Upper lobe of left lung (tissue), 6 donors: ENCODE results near the gene CFAP44. TPM values are rescaled to one million over a fixed set of nuclear protein-coding genes. Genes with fewer than 3 reads are reported as not detected.

Source experiments
- ATAC-seq, 2 donors: fragments of 200-7000 bp; cut with Tn5 transposase; one replicate each; pipeline ENCODE4 v1.9.1; 2022; ENCODE audit warnings: mild to moderate bottlenecking in 2 of 2, moderate library complexity in 2 of 2; ENCODE audit not compliant: low FRiP score in 2 of 2
- DNase-seq, 2 donors: peaks; one replicate each; pipeline ENCODE4 v3.0.0-alpha.2; 2019 to 2020
- H3K27ac ChIP-seq, 4 donors: fragments of 200-600 bp; sonication (generic); one replicate each; pipeline ENCODE4 v1.5.1; 2016 to 2019
- H3K27me3 ChIP-seq, 4 donors: fragments of 200-600 bp; sonication (generic); one replicate each; pipeline ENCODE4 v1.5.1; 2017 to 2019
- H3K36me3 ChIP-seq, 4 donors: fragments of 200-600 bp; sonication (generic); one replicate each; pipeline ENCODE4 v1.5.1; 2016 to 2019
- H3K4me1 ChIP-seq, 4 donors: fragments of 200-600 bp; sonication (generic); one replicate each; pipeline ENCODE4 v1.5.1; 2018 to 2019
- H3K4me3 ChIP-seq, 4 donors: fragments of 200-600 bp; sonication (generic); one replicate each; pipeline ENCODE4 v1.5.1; 2017 to 2019; ENCODE audit warnings: mild to moderate bottlenecking in 2 of 4, moderate library complexity in 1 of 4
- H3K9me3 ChIP-seq, 4 donors: fragments of 200-600 bp; sonication (generic); one replicate each; pipeline ENCODE4 v1.5.1; 2018 to 2019
- EP300 ChIP-seq, 4 donors: sonication (generic); formaldehyde crosslinking; IDR thresholded peaks; one replicate each; pipeline ENCODE4 v1.5.1; 2017; ENCODE audit warnings: antibody characterized with exemption in 4 of 4, control low read depth in 2 of 4
- POLR2A ChIP-seq, 4 donors: fragments of 450-650 bp; IDR thresholded peaks; one replicate each; pipeline ENCODE4 v1.5.1; 2016 to 2017; ENCODE audit warnings: antibody characterized with exemption in 4 of 4, mild to moderate bottlenecking in 2 of 4
- POLR2AphosphoS5 ChIP-seq, 2 donors: sonication (generic); formaldehyde crosslinking; IDR thresholded peaks; one replicate each; pipeline ENCODE4 v1.5.1; 2017; ENCODE audit warnings: antibody characterized with exemption in 2 of 2
- WGBS, 2 donors: methylation state at CpG; one replicate each; pipeline ENCODE4 v1.1.5; 2017 to 2018; 5-methylcytosine and 5-hydroxymethylcytosine counted together
- small RNA-seq, 4 donors: library from RNA; depleted of rRNA; stranded (forward); fragments of <200 nt; gene quantifications; one replicate each; pipeline ENCODE3, GENCODE V24; 2016
- total RNA-seq, 6 donors: library from RNA; depleted of rRNA in 4 of 6; stranded (reverse); fragments of >200 nt in 4 of 6; gene quantifications; one replicate each; pipeline versions ENCODE4 v1.1.0 to v1.2.1, GENCODE V29; 2016 to 2021
- TF ChIP-seq, protein P1 (sequence below), 6 experiments: fragments of 450-650 bp in 4 of 6; fragments of 200-600 bp in 2 of 6; sonication (generic) in 2 of 6; IDR thresholded peaks; one replicate each; pipeline ENCODE4 v1.5.1; 2016 to 2019; ENCODE audit warnings: antibody characterized with exemption in 6 of 6
- donor health status: DM: no; HTN: no; CAD: no; lungs with moderate emphysema.
- donor health status: DM: no; HTN: yes; CAD: no; lungs with severe emphysema.

The CFAP44 gene
- total RNA-seq, 6 donors from 2014 or later, result 6.5 to 54.9 (median 10.9) TPM

DNA sequence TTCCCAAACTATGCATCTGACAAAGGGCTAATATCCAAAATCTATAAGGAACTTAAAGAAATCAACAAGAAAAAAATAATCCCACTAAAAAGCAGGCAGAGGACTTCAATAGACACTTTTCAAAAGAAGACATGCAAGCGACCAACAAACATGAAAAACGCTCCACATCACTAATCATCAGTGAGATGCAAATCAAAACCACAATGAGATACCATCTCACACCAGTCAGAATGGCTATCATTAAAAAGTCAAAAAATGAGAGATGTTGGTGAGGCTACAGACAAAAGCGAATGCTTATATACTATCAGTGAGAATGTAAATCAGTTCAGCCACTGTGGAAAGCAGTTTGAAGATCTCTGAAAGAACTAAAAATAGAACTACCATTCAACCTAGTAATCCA lies 20.2 kb downstream of the CFAP44 start:
- peaks cover 0 to 22% (median 5%) of the 10 kb centered on the region in 4 donors for H3K36me3 ChIP-seq
- H3K4me1 ChIP-seq, result no peaks in the 10 kb centered on the region
- no peak overlapping the region for H3K4me3 ChIP-seq
- 83 to 98% methylated on average over 3 of the region's 3 CpGs for WGBS, 2 donors
- TF ChIP-seq POLR2A (IDR thresholded peaks at IDR 0.05) (no peak), POLR2AphosphoS5 (IDR thresholded peaks at IDR 0.05) (no peak), EP300 (IDR thresholded peaks at IDR 0.05) (no peak)
- TF ChIP-seq, protein P1, sequence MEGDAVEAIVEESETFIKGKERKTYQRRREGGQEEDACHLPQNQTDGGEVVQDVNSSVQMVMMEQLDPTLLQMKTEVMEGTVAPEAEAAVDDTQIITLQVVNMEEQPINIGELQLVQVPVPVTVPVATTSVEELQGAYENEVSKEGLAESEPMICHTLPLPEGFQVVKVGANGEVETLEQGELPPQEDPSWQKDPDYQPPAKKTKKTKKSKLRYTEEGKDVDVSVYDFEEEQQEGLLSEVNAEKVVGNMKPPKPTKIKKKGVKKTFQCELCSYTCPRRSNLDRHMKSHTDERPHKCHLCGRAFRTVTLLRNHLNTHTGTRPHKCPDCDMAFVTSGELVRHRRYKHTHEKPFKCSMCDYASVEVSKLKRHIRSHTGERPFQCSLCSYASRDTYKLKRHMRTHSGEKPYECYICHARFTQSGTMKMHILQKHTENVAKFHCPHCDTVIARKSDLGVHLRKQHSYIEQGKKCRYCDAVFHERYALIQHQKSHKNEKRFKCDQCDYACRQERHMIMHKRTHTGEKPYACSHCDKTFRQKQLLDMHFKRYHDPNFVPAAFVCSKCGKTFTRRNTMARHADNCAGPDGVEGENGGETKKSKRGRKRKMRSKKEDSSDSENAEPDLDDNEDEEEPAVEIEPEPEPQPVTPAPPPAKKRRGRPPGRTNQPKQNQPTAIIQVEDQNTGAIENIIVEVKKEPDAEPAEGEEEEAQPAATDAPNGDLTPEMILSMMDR (IDR thresholded peaks at IDR 0.05), result no peak
- H3K27ac ChIP-seq, result no peak overlapping the region
- H3K27me3 ChIP-seq, result no peaks in the 10 kb centered on the region
- no peak for DNase-seq
- no peak for ATAC-seq
- no peaks in the 10 kb centered on the region for H3K9me3 ChIP-seq

DNA sequence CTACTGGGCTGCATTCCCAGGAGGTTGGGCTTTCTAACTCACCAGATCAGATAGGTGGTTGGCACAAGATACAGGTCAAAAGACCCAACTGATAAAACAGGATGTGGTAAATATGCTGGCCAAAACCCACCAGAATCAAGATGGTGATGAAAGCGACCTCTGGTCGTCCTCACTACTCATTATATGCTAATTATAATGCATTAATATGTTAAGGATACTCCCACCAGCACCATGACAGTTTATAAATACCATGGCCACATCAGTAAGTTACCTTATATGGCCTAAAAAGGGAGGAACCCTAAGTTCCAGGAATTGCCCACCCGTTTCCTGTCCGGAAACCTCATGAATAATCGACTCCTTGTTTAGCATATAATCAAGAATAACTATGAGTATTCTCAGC lies 31.6 kb downstream of the CFAP44 start:
- Histone ChIP-seq H3K36me3 (no peaks in the 10 kb centered on the region), H3K4me1 (no peaks in the 10 kb centered on the region), H3K27ac (no peak overlapping the region), H3K9me3 (peaks cover 0 to 14% (median 0%) of the 10 kb centered on the region in 4 donors), H3K4me3 (no peak overlapping the region), H3K27me3 (no peaks in the 10 kb centered on the region)
- ATAC-seq, result no peak
- TF ChIP-seq, protein P1 (IDR thresholded peaks at IDR 0.05), result no peak
- TF ChIP-seq POLR2A (IDR thresholded peaks at IDR 0.05) (no peak), POLR2AphosphoS5 (IDR thresholded peaks at IDR 0.05) (no peak), EP300 (IDR thresholded peaks at IDR 0.05) (no peak)
- WGBS, 2 donors, result 90 to 95% methylated on average over 4 to 5 of the region's 5 CpGs
- DNase-seq, result no peak

DNA sequence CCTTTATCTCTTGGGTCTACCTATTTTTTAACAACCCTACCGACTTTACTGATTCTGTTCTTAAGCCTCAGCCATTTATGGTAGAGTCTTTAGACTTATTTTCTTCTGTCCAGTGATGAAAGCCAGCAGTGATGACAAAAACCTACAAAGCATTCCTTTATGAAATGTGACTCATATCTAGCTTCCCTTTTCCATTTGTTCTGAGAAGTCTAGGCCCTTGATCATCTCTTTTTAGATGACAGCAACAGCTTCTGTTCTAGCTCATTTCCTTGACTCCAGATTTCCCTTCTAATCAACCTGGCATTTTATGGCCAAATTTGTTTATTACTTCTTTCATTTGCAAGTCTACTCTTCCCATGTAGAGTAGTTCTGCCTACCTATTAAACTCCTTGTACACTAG lies 36.1 kb downstream of the CFAP44 start:
- no peaks in the 10 kb centered on the region for H3K4me1 ChIP-seq
- peaks cover 0 to 21% (median 6%) of the 10 kb centered on the region in 4 donors for H3K36me3 ChIP-seq
- no peaks in the 10 kb centered on the region for H3K9me3 ChIP-seq
- no peaks in the 10 kb centered on the region for H3K27me3 ChIP-seq
- DNase-seq (no peak), ATAC-seq (no peak)
- H3K27ac ChIP-seq, result no peak overlapping the region
- TF ChIP-seq EP300 (IDR thresholded peaks at IDR 0.05), result no peak
- no peak for TF ChIP-seq POLR2A (IDR thresholded peaks at IDR 0.05)
- TF ChIP-seq, protein P1 (IDR thresholded peaks at IDR 0.05), result no peak
- TF ChIP-seq POLR2AphosphoS5 (IDR thresholded peaks at IDR 0.05), result no peak
- no peak overlapping the region for H3K4me3 ChIP-seq
- 74 to 75% methylated on average over 1 of the region's 1 CpG for WGBS, 2 donors

DNA sequence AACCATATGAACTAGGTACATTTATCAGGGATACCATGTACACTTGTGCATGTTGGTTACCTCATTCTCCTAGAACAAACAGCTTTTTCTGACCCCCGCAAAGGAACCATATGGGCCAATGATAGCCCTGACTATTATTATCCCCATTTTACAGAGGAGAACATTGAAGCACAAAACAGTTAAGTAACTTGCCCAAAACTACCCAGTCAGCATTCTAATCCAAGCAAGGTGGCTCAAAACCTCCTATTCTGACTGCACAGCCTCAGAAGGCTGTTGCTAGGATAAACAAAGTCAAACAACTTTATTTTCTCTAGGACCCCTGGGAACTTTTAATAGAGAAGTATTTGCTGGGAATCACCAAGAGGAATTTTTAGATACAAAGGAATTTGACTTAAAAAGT lies 36.7 kb downstream of the CFAP44 start:
- H3K4me1 ChIP-seq, result no peaks in the 10 kb centered on the region
- H3K4me3 ChIP-seq, result no peak overlapping the region
- no peaks in the 10 kb centered on the region for H3K27me3 ChIP-seq
- no peaks in the 10 kb centered on the region for H3K9me3 ChIP-seq
- ATAC-seq (no peak), DNase-seq (no peak)
- 85 to 96% methylated on average over 1 of the region's 1 CpG for WGBS, 2 donors
- TF ChIP-seq, protein P1 (IDR thresholded peaks at IDR 0.05), result no peak
- TF ChIP-seq POLR2AphosphoS5 (IDR thresholded peaks at IDR 0.05), result no peak
- no peak for TF ChIP-seq POLR2A (IDR thresholded peaks at IDR 0.05)
- TF ChIP-seq EP300 (IDR thresholded peaks at IDR 0.05), result no peak
- H3K36me3 ChIP-seq, result peaks cover 0 to 25% (median 6%) of the 10 kb centered on the region in 4 donors
- no peak overlapping the region for H3K27ac ChIP-seq

Small RNAs within 50 kb of the gene (small RNA-seq; reads per million reads assigned to genes)
- 0 reads per million in 4 donors for gene MIR8076

Other genes starting within 250 kb of the CFAP44 start
- 10 to 100 TPM in 1 of 6 donors, 1 to 10 TPM in 5; 2.6 to 18.3 (median 4.5) TPM for gene BOC, start 229.9 kb downstream of the CFAP44 start, total RNA-seq
- gene SPICE1, start 73.7 kb upstream of the CFAP44 start, total RNA-seq, result 10 to 100 TPM; 11.7 to 41.7 (median 15.3) TPM
- gene SIDT1, start 91.1 kb upstream of the CFAP44 start, total RNA-seq, result 10 to 100 TPM in 3 of 6 donors, 1 to 10 TPM in 3; 2.6 to 37.5 (median 9.5) TPM